SK-N-SH treated with all-trans-retinoic acid at 6 μM for 48 hours (cell line): Measurements from ENCODE around the gene FAM98A.

ENCODE experiments used
- OSR1 ChIP-seq: fragments of 250-450 bp; sonication (Bioruptor Pico); IDR thresholded peaks from 2 replicates; pipeline ENCODE4 v1.8.0; 2022; ENCODE audit warnings: moderate library complexity, mild to moderate bottlenecking, inconsistent platforms
- RARB ChIP-seq: fragments of 250-450 bp; sonication (Bioruptor Pico); IDR thresholded peaks from 2 replicates; pipeline ENCODE4 v1.8.0; 2021; ENCODE audit warnings: mild to moderate bottlenecking, moderate library complexity
- TCF4 ChIP-seq: fragments of 250-450 bp; sonication (Bioruptor Pico); IDR thresholded peaks from 2 replicates; pipeline ENCODE4 v1.8.0; 2021; ENCODE audit warnings: mild to moderate bottlenecking, moderate library complexity, borderline replicate concordance
- ZFP3 ChIP-seq: fragments of 250-450 bp; sonication (Bioruptor Pico); IDR thresholded peaks from 2 replicates; pipeline ENCODE4 v1.5.0; 2020; ENCODE audit warnings: mild to moderate bottlenecking, moderate library complexity
- ZNF565 ChIP-seq: fragments of 450-650 bp; formaldehyde crosslinking; conservative IDR thresholded peaks from 2 replicates; pipeline ENCODE4 v1.5.0; 2020; ENCODE audit warnings: low read depth, mild to moderate bottlenecking, moderate library complexity

GRCh38 chr2:33588232-33588631, 10.9 kb downstream of the FAM98A start:
- TF ChIP-seq RARB (no peak), TCF4 (no peak), ZNF565 (CRISPR knock-in tag) (no peak), ZFP3 (no peak), OSR1 (no peak)
